Lower lobe of right lung (tissue), 2 donors: ENCODE results near the gene PODN. TPM values are rescaled to one million over a fixed set of nuclear protein-coding genes. Genes with fewer than 3 reads are reported as not detected.

Source experiments
- ATAC-seq, 2 donors: fragments of 200-7000 bp; cut with Tn5 transposase; one replicate each; pipeline ENCODE4 v1.9.1; 2020 to 2022; ENCODE audit warnings: mild to moderate bottlenecking in 2 of 2, moderate library complexity in 2 of 2
- DNase-seq: peaks from one replicate; pipeline ENCODE4 v3.0.0-alpha.2; 2020
- H3K27ac ChIP-seq: fragments of 200-600 bp; one replicate; pipeline ENCODE4 v1.8.0; 2022
- H3K27me3 ChIP-seq: fragments of 200-600 bp; one replicate; pipeline ENCODE4 v1.8.0; 2022; ENCODE audit warnings: low read depth
- H3K36me3 ChIP-seq: fragments of 200-600 bp; one replicate; pipeline ENCODE4 v1.8.0; 2022; ENCODE audit warnings: mild to moderate bottlenecking
- H3K4me1 ChIP-seq: fragments of 200-600 bp; one replicate; pipeline ENCODE4 v1.8.0; 2022
- H3K4me3 ChIP-seq: fragments of 200-600 bp; one replicate; pipeline ENCODE4 v1.8.0; 2022; ENCODE audit warnings: mild to moderate bottlenecking
- H3K9me3 ChIP-seq: fragments of 200-600 bp; one replicate; pipeline ENCODE4 v1.8.0; 2022
- intact Hi-C: fragments of 100-400 bp; cut with DNase I; formaldehyde crosslinking; loops from one replicate; pipeline ENCODE4 v1.11.0; 2022
- total RNA-seq: library from RNA; stranded (reverse); fragmentation: NEBNext Ultra II Directional; extraction: Animal tissue kit (Norgen Biotek cat#: 25700); gene quantifications from one replicate; pipeline ENCODE4 v1.2.1, GENCODE V29; 2021
- TF ChIP-seq, protein P1 (sequence below): fragments of 200-600 bp; IDR thresholded peaks from one replicate; pipeline ENCODE4 v1.8.0; 2022; ENCODE audit warnings: antibody characterized with exemption, mild to moderate bottlenecking
- donor health status: DM: no; HTN: yes; CAD: no; lungs with severe emphysema.

Gene PODN
- total RNA-seq, 1 donor from 2014 or later: 64.0 TPM

GRCh38 chr1:53092659-53093450, 30.8 kb downstream of the PODN start:
- intact Hi-C loops: no loop called here
- ATAC-seq (no peak), DNase-seq (no peak)
- Histone ChIP-seq H3K27me3 (no peaks in the 10 kb centered on the region), H3K36me3 (no peaks in the 10 kb centered on the region), H3K27ac (no peak overlapping the region), H3K4me3 (no peak overlapping the region), H3K9me3 (no peaks in the 10 kb centered on the region), H3K4me1 (peaks cover 7% of the 10 kb centered on the region)
- TF ChIP-seq, protein P1, sequence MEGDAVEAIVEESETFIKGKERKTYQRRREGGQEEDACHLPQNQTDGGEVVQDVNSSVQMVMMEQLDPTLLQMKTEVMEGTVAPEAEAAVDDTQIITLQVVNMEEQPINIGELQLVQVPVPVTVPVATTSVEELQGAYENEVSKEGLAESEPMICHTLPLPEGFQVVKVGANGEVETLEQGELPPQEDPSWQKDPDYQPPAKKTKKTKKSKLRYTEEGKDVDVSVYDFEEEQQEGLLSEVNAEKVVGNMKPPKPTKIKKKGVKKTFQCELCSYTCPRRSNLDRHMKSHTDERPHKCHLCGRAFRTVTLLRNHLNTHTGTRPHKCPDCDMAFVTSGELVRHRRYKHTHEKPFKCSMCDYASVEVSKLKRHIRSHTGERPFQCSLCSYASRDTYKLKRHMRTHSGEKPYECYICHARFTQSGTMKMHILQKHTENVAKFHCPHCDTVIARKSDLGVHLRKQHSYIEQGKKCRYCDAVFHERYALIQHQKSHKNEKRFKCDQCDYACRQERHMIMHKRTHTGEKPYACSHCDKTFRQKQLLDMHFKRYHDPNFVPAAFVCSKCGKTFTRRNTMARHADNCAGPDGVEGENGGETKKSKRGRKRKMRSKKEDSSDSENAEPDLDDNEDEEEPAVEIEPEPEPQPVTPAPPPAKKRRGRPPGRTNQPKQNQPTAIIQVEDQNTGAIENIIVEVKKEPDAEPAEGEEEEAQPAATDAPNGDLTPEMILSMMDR: no peak

DNA sequence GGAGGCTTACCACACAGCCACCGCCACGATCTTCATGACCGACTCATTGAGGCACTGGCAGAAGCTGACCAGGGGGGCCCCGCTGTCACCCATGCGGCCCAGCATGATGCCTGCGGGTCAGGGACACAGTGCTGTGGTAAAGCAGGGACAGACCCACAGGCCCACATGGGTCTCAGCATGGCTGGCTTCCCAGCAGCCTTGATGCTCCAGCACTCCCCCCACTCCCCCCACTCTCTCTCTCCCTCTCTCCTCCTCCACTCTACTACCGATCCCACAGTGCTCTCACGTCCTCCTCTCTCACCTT, 31.4 kb downstream of the PODN start:
- no peak for DNase-seq

DNA sequence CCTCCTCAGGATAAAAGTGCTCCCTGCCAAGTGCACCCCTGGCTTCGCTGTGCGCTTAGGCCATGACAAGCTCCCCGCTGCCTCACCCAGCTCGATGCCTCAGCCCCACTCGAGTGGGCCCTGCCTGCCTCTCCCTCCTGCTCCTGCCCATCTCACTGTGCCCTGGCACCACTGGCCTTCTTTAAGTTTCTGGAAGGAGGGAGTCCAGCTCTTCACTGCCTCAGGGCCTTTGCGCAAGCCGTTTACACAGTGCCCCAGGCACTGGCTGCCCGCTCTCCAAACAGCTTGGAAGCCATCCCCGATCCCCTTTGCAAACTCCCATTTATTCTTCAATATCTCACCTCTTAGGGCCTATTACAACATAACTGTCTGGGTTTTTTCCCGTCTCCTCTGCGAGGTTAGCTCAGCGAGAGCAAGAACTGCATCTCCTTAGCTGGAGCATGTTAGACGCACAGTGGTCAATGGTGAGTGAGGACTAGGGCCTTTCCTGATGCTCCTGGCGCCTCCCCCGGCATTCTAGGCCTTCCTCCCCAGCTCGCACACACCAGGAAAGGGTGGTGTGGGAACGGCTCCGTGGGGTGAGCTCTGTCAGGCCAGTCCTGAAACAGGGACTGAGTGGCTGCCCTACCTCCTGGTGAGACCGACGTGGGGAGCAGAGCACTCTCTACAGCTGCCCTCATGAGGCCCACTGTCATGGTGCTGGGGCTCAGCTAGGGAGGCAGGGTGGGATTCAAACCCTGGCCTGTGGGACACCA, 31.9 kb downstream of the PODN start:
- Histone ChIP-seq H3K9me3 (no peaks in the 10 kb centered on the region), H3K36me3 (no peaks in the 10 kb centered on the region), H3K4me1 (peaks cover 7% of the 10 kb centered on the region), H3K4me3 (no peak overlapping the region), H3K27me3 (no peaks in the 10 kb centered on the region), H3K27ac (no peak overlapping the region)
- ATAC-seq: no peak
- TF ChIP-seq, protein P1: no peak
- DNase-seq: no peak
- intact Hi-C loops: no loop called here

More for the DNA sequence above, 31.4 kb downstream of the PODN start:
- TF ChIP-seq, protein P1: no peak
- Histone ChIP-seq H3K9me3 (no peaks in the 10 kb centered on the region), H3K27me3 (no peaks in the 10 kb centered on the region), H3K36me3 (no peaks in the 10 kb centered on the region), H3K4me1 (peaks cover 7% of the 10 kb centered on the region), H3K27ac (no peak overlapping the region), H3K4me3 (no peak overlapping the region)
- intact Hi-C loops: no loop called here
- ATAC-seq: no peak

DNA sequence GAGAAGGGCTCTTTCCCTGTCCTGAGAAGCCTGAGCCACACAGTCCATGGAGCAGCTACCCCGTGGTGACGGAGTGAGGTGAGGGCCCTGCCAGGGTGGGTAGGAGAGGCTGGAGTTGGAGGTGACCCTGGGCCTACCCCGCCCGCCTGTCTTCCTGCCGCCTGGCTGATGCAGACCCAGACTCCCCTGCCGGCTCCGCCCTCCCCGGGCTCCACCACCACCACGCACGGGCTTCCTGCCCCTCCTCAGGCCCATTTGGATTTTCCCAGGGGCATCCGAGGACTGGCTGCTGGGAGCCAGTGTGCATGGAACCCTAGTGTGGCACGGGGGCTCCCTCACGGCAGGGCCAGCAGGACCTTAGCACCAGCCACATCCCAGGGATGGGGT, 32.5 kb downstream of the PODN start:
- Histone ChIP-seq H3K9me3 (no peaks in the 10 kb centered on the region), H3K27me3 (no peaks in the 10 kb centered on the region), H3K4me3 (no peak overlapping the region), H3K36me3 (no peaks in the 10 kb centered on the region), H3K27ac (no peak overlapping the region), H3K4me1 (peaks cover 7% of the 10 kb centered on the region)
- TF ChIP-seq, protein P1: no peak
- intact Hi-C loops: no loop called here
- DNase-seq (no peak), ATAC-seq (no peak)

GRCh38 chr1:53104289-53104913, 42.4 kb downstream of the PODN start:
- DNase-seq: no peak
- no peak overlapping the region for H3K27ac ChIP-seq
- no peak for ATAC-seq
- H3K4me3 ChIP-seq: no peak overlapping the region
- H3K4me1 ChIP-seq: peaks cover 18% of the 10 kb centered on the region
- intact Hi-C loops: no loop called here
- H3K27me3 ChIP-seq: no peaks in the 10 kb centered on the region
- no peaks in the 10 kb centered on the region for H3K9me3 ChIP-seq
- no peaks in the 10 kb centered on the region for H3K36me3 ChIP-seq
- TF ChIP-seq, protein P1: no peak
